Measurements from ENCODE around the gene MAP3K6.

DNA sequence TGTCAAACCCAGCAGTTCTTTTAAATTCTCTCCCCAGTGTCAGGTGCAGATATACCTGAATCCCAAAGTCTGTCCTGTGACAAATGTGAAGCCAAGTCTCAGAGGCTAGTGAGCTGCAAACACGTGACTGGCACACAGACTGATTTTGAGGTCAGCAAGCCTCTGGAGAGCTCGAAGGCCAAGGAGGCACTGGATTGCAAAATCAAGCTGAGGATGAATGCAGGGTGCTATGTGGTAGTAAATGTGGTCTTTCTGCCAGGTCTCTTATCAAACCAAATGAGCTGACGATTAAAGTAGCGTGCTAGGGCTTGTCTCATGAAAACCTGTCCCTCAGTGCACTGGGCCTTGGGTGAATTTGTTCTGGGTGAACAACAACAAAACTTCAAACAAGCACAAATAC, 46.2 kb upstream of the MAP3K6 start:
- no peak for TF ChIP-seq CTCF (IDR thresholded peaks at IDR 0.05; ENCODE audit: low read length)
- no peak for TF ChIP-seq EZH2phosphoT487 (IDR thresholded peaks at IDR 0.05; ENCODE audit: low read length)
- TF ChIP-seq EZH2 (optimal IDR thresholded peaks at IDR 0.05; ENCODE audit: low read depth, low read length): no peak

Measured in MM.1S (cell line).